HFFc6 (cell line): Measurements from ENCODE around the gene CELA3B. TPM values are rescaled to one million over a fixed set of nuclear protein-coding genes. Genes with fewer than 3 reads are reported as not detected.
"Not testable (repeated sequence)": the region's sequence is repeated elsewhere in the genome, so short reads cannot be mapped to it uniquely, and the experiment has no call there.

ENCODE experiments used
- DNase-seq: peaks from one replicate; pipeline ENCODE4 v3.0.0-alpha.2; 2018
- H3K27ac Mint-ChIP-seq: 2 replicates; pipeline ENCODE4 v1.8.0; 2020; ENCODE audit warnings: mild to moderate bottlenecking, mixed read lengths
- H3K27me3 Mint-ChIP-seq: 2 replicates; pipeline ENCODE4 v1.8.0; 2021; ENCODE audit warnings: mild to moderate bottlenecking, moderate library complexity, mixed read lengths; ENCODE audit not compliant: insufficient read depth
- H3K36me3 Mint-ChIP-seq: 2 replicates; pipeline ENCODE4 v1.8.0; 2021; ENCODE audit warnings: low read depth, mixed read lengths
- H3K4me1 Mint-ChIP-seq: 2 replicates; pipeline ENCODE4 v1.8.0; 2020; ENCODE audit warnings: low read depth, mixed read lengths
- H3K4me3 Mint-ChIP-seq: 2 replicates; pipeline ENCODE4 v1.8.0; 2020; ENCODE audit warnings: mild to moderate bottlenecking, moderate library complexity, mixed read lengths
- H3K9me3 Mint-ChIP-seq: 2 replicates; pipeline ENCODE4 v1.8.0; 2020; ENCODE audit warnings: mild to moderate bottlenecking, mixed read lengths
- CTCF ChIP-seq: fragments of 200-600 bp; sonication (generic); IDR thresholded peaks from 2 replicates; pipeline ENCODE4 v1.5.0; 2021; ENCODE audit warnings: antibody characterized with exemption, mild to moderate bottlenecking
- total RNA-seq, 6 experiments: library from RNA; stranded (reverse); fragmentation: NEBNext Ultra II Directional; extraction: Animal tissue kit (Norgen Biotek cat#: 25700); gene quantifications; 2 replicates in 1 of 6; 3 replicates in 5 of 6; pipeline ENCODE4 v1.2.3, GENCODE V29; 2021

CELA3B gene
- total RNA-seq, 6 experiments from 2014 or later: not detected

- H3K27ac Mint-ChIP-seq: peak overlapping the region; percentile 98
- peaks cover 2% of the 10 kb centered on the region for H3K36me3 Mint-ChIP-seq
- TF ChIP-seq CTCF: no peak
- H3K4me3 Mint-ChIP-seq: peak overlapping the region; percentile 73; the same call in 1 of the 2 replicates
- no peak for DNase-seq
- H3K27me3 Mint-ChIP-seq: peaks cover 2% of the 10 kb centered on the region
- H3K4me1 Mint-ChIP-seq: peaks cover 49% of the 10 kb centered on the region
- no peaks in the 10 kb centered on the region for H3K9me3 Mint-ChIP-seq
Observed at GRCh38 chr1:21940492-21940891, 36.3 kb upstream of the CELA3B start.

GRCh38 chr1:21941370-21941769 lies 35.5 kb upstream of the CELA3B start:
- DNase-seq: no peak
- Mint-ChIP-seq H3K4me1 (peaks cover 45% of the 10 kb centered on the region), H3K4me3 (no peak overlapping the region), H3K27me3 (peaks cover 2% of the 10 kb centered on the region), H3K36me3 (no peaks in the 10 kb centered on the region; the same call in 1 of the 2 replicates), H3K9me3 (no peaks in the 10 kb centered on the region), H3K27ac (no peak overlapping the region)
- no peak for TF ChIP-seq CTCF

GRCh38 chr1:21942464-21942863 lies 34.4 kb upstream of the CELA3B start:
- no peak overlapping the region for H3K27ac Mint-ChIP-seq
- no peak overlapping the region for H3K4me3 Mint-ChIP-seq
- peaks cover 2% of the 10 kb centered on the region for H3K27me3 Mint-ChIP-seq

GRCh38 chr1:21942959-21943640 lies 33.7 kb upstream of the CELA3B start:
- H3K36me3 Mint-ChIP-seq, H3K9me3 Mint-ChIP-seq, H3K4me3 Mint-ChIP-seq, H3K27me3 Mint-ChIP-seq, H3K27ac Mint-ChIP-seq, DNase-seq: not testable (repeated sequence)
- peaks cover 37% of the 10 kb centered on the region for H3K4me1 Mint-ChIP-seq

More at GRCh38 chr1:21942464-21942863, 34.4 kb upstream of the CELA3B start:
- no peaks in the 10 kb centered on the region for H3K36me3 Mint-ChIP-seq
- H3K4me1 Mint-ChIP-seq: peaks cover 43% of the 10 kb centered on the region
- no peaks in the 10 kb centered on the region for H3K9me3 Mint-ChIP-seq
- DNase-seq: no peak
- no peak for TF ChIP-seq CTCF

- H3K4me3 Mint-ChIP-seq: no peak overlapping the region
- H3K9me3 Mint-ChIP-seq: no peaks in the 10 kb centered on the region
- H3K36me3 Mint-ChIP-seq: no peaks in the 10 kb centered on the region
- peaks cover 4% of the 10 kb centered on the region; the same call in 1 of the 2 replicates for H3K27me3 Mint-ChIP-seq
- no peak for DNase-seq
- no peak overlapping the region for H3K27ac Mint-ChIP-seq
- H3K4me1 Mint-ChIP-seq: peaks cover 21% of the 10 kb centered on the region
- TF ChIP-seq CTCF: no peak
Observed at GRCh38 chr1:21944733-21945073, 32.1 kb upstream of the CELA3B start.

- H3K27ac Mint-ChIP-seq: no peak overlapping the region
- peaks cover 5% of the 10 kb centered on the region; the same call in 1 of the 2 replicates for H3K4me1 Mint-ChIP-seq
Observed at GRCh38 chr1:21946836-21947587, 29.8 kb upstream of the CELA3B start.

More at GRCh38 chr1:21946836-21947587, 29.8 kb upstream of the CELA3B start:
- no peak for DNase-seq
- TF ChIP-seq CTCF: no peak
- Mint-ChIP-seq H3K4me3 (no peak overlapping the region), H3K36me3 (no peaks in the 10 kb centered on the region), H3K27me3 (peaks cover 9% of the 10 kb centered on the region), H3K9me3 (no peaks in the 10 kb centered on the region)
